Keratinocyte (primary cell): Measurements from ENCODE around the gene FAM229A.

Source experiments
- CTCF ChIP-seq, 3 experiments: IDR thresholded peaks in 1 of 3; conservative IDR thresholded peaks in 1 of 3; optimal IDR thresholded peaks in 1 of 3; 2 replicates in 2 of 3; 3 replicates in 1 of 3; pipeline versions ENCODE3 to v1.5.1; 2011; ENCODE audit warnings: low read length in 3 of 3, mild to moderate bottlenecking in 3 of 3, moderate library complexity in 2 of 3, control low read depth in 1 of 3, inconsistent platforms in 1 of 3; ENCODE audit not compliant: insufficient read depth in 2 of 3; ENCODE audit errors: extremely low read depth in 1 of 3
- EZH2 ChIP-seq: IDR thresholded peaks from one replicate; pipeline ENCODE4 v1.6.1; 2012; ENCODE audit warnings: inconsistent platforms, mild to moderate bottlenecking, low read length, moderate library complexity

GRCh38 chr1:32386676-32387392, 24.5 kb upstream of the FAM229A start:
- TF ChIP-seq CTCF (optimal IDR thresholded peaks at IDR 0.05 in 1 of 3, IDR thresholded peaks at IDR 0.05 in 1 of 3, conservative IDR thresholded peaks at IDR 0.05 in 1 of 3; ENCODE audit: extremely low read depth in 1 of 3, insufficient read depth in 2 of 3, low read length in 3 of 3) (no peak), EZH2 (no peak)
